Measurements from ENCODE around the gene NDUFA7.
"Not testable (repeated sequence)": the region's sequence is repeated elsewhere in the genome, so short reads cannot be mapped to it uniquely, and the experiment has no call there.

The NDUFA7 gene

DNA sequence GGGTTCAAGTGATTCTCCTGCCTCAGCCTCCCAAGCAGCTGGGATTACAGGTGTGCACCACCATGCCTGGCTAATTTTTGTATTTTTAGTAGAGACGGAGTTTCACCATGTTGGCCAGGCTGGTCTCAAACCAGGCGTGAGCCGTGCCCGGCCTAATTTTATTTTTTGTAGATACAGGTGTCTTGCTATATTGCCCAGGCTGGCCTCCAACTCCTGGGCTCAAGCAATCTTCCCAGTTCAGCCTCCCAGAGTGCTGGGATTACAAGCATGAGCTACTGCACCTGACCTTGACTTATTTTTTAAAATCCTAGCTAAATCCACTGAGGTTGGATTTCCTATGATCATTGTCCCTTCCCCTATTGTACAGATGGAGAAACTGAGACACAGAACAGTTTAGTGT is 20.3 kb upstream of the NDUFA7 start:
- not testable (repeated sequence) for DNase-seq

GRCh38 chr19:8340341-8341096 is 19.3 kb upstream of the NDUFA7 start:
- DNase-seq = no peak

DNA sequence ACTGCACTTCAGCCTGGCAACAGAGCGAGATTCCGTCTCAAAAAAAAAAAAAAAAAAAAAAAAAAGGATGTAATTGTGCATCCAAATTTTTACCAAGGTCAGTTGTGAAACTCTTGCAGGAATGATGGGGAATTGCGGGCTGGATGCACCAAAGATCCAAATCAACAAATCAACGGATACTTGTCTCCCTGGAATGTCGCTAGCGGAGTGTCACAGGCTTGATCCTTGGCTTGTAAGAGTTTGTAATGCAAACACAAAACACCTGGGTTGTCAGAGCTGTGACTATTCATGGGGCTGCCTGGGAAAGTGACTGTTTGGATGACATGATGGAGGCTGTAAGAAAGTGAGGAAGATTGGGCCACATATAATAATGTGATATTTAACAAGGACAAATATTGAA is 17.7 kb upstream of the NDUFA7 start:
- DNase-seq = no peak

- DNase-seq = no peak
Measured at GRCh38 chr19:8337728-8338127, 16.6 kb upstream of the NDUFA7 start.

GRCh38 chr19:8336660-8337059 is 15.5 kb upstream of the NDUFA7 start:
- DNase-seq = no peak

DNA sequence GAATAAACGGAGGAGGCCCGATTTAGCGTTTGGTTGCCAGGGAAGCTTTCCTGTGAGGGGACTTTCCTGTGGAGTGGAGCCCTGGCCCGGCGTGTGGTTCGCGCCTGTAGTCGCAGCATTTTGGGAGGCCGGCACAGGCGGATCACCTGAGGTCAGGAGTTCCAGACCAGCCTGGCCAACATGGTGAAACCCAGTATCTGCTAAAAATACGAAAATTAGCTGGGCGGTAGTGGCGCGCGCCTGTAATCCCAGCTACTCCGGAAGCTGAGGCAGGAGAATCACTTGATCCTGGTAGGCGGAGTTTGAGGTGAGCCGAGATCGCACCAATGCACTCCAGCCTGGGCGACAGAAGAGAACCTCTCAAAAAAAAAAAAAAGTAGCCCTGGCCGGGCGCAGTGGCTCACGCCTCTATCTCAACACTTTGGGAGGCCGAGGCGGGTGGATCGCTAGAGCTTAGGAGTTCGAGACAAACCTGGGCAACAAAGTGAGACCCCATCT is 14.9 kb upstream of the NDUFA7 start:
- DNase-seq = no peak

- DNase-seq = no peak
Measured at GRCh38 chr19:8335343-8336071, 14.3 kb upstream of the NDUFA7 start.

DNA sequence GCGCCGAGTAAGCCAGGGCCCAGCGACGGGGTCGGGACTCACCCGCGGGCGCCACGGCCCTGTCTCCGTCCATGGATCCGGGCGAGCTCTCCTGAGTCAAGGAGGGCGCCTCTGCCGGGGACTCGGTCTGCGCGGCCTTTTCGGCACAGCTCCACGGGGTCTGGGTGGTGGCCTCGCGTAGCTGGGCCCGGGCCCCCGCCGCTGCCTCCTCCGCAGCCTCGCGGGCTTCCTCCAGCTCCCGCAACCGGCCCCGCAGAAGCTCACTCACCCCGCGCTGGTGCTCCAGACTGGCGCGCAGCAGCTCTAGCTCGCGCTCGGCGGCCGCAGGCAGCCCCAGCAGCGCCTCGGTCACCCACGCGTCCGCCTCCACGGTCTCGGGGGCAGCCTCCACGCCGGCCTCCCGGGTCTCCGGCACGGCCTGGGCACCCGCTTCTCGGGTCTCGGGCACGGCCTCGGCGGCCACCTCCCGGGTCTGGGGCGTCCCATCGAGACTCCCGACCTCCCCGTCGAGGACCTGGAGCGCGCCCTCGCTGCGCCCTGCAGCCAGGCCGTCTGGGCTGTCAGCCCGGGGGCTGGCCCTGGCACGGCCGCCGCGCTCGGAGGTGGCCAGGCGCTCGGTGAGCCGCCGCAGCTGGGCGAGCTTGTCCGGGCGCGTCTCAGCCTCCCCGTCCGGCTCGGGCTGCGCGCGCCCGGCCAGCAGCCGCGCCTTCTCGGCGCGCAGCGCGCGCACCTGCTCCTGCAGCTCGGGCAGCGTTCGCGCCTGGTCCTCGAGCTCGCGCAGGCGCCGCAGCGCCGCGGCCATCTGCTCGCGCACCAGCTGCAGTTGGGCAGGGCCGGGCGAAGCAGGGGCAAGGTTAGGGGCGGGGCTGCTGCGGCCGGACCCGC is 13.5 kb upstream of the NDUFA7 start:
- DNase-seq = peak; percentile 44

DNA sequence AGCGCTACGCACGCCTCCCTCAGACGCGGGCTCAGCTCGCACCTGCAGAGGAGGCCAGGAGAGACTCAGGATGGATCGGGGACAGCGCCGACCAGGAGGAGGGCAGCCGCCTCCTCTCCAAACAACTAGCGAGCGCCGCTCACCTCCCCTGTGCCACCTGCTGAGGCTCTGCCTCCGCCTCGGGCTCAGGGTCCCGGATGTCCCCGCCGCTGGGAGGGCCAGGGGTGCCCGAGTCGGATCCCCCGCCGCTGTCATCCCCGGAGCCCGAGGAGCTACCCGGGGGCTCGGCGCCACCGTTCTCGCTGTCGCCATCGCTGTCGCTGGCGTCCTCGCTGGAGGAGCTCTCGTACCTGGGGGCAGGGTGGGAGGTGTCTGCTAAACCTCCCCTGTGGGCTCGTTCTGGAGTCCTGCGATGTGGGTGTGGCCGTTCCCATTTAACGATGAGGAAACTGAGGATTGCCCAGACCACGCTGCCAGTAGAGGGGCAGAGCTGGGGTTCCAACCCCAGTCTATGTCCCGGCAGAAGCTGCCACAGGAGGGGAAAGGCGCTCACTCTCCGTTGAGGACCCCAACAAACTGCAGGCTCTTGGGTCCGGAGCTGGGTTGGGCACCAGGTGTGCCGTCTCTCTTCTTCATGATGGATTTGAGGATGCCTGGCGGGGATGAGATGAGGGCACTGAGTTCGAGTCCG is 12.7 kb upstream of the NDUFA7 start:
- no peak for DNase-seq

DNA sequence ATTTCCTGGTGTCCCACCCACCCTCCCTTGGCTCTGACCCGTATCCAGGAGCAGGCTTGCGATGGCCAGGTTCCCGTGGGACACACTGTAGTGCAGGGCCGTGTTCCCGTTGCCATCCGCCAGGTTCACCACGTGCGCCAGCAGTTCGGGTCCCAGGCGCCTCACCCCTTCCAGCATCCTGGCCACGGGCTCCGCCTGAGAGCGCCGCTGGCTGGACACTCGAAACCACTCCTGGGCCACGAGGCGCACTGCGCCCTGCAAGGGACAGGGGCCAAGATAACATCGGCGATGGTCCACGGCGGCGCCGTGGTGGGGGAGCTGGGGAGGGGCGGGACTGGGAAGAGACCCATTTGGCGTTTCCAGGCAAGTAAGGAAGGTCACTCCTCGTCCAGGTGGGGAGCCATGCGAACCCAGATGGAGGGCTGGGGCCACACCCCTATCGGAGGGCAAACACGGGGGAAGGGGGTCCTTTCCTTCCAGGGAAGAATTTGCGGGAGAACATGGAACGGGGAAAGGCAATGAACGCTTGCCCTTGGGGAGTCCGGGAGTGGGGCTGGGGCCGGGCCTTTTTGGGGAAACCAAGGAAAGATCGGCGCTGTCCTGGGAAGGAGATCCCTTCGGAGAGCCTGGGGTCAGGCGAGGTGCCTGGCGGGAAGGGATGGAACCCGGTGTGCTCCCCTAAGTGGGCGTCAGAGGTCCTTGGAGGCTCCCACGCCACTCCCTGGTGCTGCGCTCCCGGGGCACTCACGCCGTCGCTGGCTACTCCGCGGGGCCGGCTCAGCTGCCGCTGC is 12.0 kb upstream of the NDUFA7 start:
- no peak for DNase-seq

GRCh38 chr19:8331263-8331845 is 10.2 kb upstream of the NDUFA7 start:
- no peak for DNase-seq

DNA sequence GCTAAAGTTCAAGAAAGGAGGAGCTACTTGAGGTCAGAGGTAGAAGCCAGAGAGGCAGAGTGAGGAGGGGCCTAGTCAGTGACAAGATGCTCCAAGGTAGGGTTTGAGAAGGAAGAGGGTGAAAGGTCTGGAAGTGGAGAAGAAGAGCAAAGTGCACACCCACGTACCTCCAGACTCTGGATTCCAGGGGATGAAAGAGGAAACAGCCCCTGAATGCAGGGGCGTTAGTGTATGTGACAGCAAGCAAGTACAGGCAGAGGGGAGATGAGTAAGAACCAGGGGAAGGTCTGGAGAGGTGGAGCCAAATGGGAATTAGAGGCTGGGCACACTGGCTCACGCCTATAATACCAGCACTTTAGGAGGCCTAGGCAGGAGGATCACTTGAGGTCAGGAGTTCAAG is 8.8 kb upstream of the NDUFA7 start:
- no peak for DNase-seq

DNA sequence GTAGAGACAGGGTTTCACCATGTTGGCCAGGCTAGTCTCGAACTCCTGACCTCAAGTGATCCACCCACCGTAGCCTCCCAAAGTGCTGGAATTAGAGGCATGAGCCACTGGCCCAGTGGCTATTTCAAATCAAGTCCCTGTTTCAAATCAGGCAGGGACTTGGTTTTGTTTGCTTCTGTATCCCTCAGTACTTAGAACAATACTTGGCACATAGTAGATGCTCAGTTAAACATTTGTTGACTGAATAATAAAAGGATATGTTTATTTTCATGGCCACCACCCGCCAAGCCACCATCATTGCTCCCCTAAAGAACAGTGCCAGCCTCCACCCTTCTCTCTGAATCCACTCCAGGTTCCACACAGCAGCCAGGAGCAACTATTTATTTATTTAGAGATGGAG is 4.3 kb upstream of the NDUFA7 start:
- DNase-seq = no peak

DNA sequence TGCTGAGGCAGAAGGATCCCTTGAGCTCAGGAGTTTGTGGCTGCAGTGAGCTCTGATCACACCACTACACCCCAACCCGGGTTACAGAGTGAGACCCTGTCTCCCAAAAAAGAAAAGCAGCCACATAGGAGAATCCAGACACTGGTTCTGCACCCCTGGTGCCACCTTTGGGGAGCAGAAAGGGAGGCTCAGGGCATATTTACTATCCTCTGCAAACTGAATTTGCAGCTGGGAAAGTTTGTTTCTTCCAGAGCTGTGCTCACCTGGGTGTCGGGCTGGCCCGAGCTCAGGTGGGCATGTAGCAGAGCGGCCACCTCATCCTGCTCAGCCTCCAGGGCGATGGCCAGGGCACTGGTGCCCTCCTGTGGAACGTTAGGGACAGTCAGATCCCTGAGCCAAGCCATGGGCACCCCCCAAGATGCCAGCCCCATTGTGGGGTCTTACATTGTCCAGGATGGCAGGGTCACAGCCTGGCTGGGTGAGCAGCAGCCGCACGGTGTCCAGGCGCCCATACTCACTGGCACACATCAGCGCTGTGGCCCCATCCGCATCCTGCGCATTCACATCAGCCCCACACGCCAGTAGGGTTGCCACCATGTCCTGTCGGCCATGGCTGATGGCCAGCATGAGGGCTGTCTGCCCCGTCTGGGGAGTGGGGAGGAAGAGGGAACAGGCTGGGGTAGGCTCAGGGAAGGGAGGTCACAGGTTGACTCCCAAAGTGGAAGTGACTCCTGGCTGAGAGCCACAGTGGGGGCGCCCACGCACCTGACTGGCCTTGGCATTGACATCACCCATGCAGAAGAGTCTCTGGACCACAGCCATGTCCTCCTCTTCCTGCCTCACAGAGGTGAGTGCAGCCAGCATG is 3.2 kb upstream of the NDUFA7 start:
- DNase-seq = no peak

DNA sequence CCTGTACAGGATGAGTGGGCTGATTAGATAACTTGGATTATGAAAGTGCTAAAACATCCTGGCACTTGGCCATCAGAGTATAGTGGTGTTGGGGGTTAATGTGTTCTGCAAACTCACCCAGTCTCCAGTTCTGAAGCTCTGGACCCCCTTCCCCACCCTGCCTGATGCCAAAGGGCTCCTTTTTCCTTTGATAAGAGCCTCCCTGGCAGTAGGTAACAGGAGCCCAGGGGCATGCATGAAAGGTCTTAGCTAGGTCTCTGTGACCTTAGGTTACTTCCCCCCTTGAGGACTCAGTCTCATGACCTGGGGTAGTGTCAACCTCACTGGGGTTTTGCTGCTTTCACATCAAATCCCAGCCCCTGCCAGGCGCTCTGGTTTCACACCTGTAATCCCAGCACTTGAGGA is 2.6 kb upstream of the NDUFA7 start:
- no peak for DNase-seq

DNA sequence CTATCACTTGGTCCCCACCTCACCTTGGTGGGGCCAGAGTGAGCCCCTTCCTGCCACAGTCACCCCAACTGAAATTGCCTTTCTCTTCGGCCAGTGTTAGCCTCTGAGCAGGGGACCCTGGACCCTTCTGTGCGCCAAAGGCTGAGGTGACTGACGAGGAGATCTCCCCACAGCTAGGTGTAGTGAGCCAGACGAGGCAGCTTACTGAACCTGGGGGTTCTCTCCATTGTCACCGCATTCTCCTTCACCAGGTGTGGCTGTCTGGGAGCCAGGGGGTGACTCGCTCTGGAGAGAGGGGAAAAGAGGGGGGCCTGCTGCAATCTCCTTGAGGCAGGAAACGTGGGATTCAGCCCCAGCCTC is 1.4 kb upstream of the NDUFA7 start:
- no peak for DNase-seq

GRCh38 chr19:8321986-8322637 is 937 bp upstream of the NDUFA7 start:
- no peak for DNase-seq

GRCh38 chr19:8320564-8321066 is 560 bp downstream of the NDUFA7 start:
- no peak for DNase-seq

DNA sequence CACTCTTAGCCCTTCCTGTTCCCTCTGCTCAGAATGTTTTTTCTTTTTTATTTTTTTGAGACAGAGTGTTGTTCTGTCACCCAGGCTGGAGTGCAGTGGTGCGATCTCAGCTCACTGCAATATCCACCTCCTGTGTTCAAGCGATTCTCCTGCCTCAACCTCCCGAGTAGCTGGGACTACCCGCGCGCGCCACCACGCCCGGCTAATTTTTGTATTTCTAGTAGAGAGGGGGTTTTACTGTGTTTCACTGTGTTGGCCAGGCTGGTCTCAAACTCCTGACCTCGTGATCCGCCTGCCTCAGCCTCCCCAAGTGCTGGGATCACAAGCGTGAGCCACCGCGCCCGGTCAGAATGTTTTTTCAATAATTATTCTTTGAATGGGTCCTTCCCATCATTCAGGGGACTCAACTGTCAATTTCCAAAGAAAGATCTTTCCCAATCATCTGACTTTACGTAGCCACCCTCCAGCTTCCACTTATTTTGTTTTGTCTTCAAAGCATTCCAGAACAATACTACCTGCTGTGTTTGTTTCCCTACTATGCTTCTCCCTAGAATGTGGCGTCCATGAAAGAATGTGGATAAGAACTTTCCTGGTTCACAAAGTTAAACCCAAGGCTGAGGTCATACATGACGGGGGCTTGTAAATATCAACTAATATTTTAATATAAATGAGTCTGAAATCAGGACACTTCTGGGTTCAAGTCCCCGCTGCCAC is 1.2 kb downstream of the NDUFA7 start:
- DNase-seq = no peak
